ENCODE results near the gene NUDT1. TPM values are rescaled to one million over a fixed set of nuclear protein-coding genes. Genes with fewer than 3 reads are reported as not detected.
"Not testable (repeated sequence)": the region's sequence is repeated elsewhere in the genome, so short reads cannot be mapped to it uniquely, and the experiment has no call there.

The NUDT1 gene
- total RNA-seq, 1 donor from 2014 or later: 12.3 TPM

DNA sequence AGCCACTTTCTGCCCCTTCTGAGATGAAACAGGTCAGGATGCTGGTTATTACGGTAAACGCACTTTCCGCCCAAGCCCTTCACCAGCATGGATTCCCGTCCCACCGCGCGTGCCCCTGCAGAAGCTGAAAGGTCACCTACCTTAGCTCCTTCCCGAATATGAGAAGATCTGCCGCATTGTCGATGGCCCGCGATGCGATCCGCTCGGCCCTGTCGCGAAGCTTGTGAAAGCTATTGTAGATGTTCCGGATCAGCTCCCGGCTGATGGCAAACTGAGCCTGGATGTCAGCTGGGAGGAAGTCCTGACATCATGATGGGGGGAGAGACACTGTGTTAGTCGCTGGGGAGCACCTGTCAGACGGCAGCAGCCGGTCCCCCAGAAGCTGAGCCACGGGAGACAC lies 22.1 kb downstream of the NUDT1 start:
- DNase-seq (ENCODE audit: extremely low read depth, low read depth, low spot score): no peak

DNA sequence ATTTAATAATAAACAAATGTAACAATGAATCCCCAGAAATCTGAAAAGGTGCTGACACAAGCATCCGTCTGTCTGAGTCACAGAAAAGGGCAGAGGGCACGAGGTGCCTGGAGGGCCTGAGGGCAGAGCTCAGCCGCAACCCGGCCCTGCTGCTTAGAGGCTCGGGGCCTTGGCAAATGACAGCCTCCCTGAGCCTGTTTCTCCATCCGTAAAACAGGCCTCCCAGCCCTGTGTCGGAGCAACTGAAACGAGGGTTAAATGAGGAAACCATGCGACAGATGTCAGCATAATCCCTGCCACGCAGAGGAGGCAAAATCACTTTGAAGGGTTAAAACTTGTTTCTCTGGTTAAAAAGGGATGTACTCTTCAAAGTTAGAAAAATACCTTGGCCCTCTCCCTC lies 24.9 kb downstream of the NUDT1 start:
- no peak for DNase-seq (ENCODE audit: extremely low read depth, low read depth, low spot score)

DNA sequence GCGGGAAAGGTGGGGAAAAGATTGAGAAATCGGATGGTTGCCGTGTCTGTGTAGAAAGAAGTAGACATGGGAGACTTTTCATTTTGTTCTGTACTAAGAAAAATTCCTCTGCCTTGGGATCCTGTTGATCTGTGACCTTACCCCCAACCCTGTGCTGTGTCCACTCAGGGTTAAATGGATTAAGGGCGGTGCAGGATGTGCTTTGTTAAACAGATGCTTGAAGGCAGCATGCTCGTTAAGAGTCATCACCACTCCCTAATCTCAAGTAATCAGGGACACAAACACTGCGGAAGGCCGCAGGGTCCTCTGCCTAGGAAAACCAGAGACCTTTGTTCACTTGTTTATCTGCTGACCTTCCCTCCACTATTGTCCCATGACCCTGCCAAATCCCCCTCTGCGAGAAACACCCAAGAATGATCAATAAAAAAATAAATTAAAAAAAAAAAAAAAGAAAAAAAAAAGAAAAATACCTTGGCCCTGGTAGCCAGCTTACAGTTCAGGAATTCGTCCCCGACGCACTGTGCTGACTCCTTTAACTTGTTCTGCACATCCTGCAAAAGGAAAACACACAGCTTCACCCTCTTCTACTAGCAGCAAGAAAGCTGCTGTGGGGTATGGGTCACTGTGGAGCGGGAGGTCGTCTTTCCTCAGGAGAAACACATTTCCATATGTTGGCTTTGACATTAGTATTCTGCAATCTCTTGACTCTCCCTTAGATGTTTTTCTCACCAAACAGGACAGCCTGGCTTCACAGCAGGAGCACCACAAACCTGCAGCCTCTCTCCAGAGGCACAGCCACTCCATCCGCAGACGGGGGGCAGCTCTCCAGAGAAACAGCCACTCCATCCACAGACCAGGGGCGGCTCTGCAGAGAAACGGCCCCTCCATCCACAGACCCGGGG lies 27.3 kb downstream of the NUDT1 start:
- DNase-seq (ENCODE audit: extremely low read depth, low read depth, low spot score): not testable (repeated sequence)

DNA sequence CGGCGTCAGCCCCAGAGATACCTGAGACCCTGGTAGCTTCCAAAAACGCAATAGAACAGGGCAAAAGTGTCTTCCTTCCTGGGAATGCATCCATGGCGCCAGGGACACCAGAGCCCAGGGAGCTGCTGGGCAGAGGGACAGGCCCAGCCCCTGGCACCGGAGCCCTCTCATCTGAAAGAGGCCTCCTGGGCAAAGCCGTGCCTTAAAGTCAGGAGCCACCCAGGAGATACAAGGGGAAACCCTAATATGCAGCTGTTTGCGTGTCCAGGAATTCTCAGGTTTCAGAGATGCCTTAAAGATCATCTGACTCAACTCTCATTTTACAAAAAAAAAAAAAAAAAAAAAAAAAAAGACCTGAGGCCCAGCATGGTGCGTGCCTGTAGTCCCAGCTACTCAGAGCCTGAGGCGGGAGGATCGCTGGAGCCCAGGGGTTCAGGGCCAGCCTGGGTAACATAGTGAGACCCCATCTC lies 28.0 kb downstream of the NUDT1 start:
- no peak for DNase-seq (ENCODE audit: extremely low read depth, low read depth, low spot score)

DNA sequence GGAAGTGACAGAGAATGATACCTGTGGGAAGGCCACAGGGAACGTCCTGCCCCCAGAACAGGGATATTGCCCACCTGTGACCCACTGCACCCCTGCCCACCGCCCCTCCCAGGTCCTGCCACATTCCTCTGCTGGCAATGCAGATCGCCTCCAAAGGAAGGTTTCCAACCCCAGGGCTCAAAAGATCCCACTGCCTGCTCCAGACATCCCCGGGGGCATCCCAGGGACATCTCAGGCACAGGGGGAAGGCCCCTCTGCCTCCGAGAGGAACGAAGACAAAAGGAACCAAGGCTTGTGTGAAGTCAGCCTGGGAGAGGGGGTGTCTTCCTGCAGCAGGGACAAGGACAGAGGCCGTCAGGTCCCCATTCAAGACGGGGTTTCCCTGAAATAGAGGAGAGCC lies 28.5 kb downstream of the NUDT1 start:
- no peak for DNase-seq (ENCODE audit: extremely low read depth, low read depth, low spot score)

DNA sequence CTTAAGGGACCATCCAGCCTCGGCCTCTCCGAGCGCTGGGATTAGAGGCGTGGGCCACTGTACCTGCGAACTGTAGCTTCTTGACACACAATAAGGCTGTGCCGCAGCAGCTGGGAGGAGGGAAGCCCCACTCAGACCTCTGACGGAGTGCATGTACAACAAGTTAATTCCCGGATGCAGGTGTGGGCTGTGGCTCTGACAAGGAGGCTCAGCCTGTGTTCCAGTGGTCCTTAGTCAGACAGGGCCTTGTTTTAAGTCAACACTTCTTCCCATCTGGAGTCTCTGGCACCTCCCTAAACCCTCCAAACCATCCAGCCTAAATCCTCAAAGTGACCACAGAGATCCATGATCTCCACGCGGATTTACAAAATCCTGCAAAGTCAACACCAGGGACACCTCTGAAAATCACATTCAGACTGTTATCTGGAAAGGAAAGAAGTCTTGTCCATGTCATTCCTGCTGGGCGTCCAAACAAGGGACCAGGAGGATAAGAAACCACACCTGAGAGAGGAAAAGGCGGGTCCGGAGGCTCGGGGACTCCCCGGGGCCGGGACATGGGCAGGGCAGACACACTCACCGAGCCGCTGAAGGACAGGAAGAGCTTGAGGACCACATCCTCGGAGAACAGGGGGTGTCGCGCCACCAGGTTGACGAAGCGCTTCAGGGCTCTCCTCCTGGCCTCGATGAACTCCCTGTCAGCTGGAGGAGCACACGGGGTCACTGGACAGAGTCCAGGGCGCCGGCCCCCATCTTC lies 29.4 kb downstream of the NUDT1 start:
- no peak for DNase-seq (ENCODE audit: extremely low read depth, low read depth, low spot score)

DNA sequence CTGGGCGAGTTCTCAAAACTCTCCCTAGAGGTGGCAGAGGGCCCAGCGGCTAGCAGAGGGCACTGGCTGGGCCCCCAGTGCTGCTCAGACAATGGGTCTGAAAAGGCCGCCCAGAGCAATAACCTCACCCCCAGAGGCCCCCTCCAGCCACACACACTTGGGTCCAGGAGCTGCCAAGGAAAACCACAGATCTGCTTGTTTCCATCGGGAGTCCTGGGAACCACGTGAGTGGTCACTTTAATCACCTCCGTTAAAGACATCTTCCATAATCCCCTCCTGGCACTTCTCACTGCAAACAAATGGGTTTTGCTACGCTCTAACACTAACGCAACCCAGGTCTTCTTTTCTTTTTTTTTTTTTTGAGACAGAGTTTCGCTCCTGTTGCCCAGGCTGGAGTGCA lies 30.0 kb downstream of the NUDT1 start:
- DNase-seq (ENCODE audit: extremely low read depth, low read depth, low spot score): no peak

DNA sequence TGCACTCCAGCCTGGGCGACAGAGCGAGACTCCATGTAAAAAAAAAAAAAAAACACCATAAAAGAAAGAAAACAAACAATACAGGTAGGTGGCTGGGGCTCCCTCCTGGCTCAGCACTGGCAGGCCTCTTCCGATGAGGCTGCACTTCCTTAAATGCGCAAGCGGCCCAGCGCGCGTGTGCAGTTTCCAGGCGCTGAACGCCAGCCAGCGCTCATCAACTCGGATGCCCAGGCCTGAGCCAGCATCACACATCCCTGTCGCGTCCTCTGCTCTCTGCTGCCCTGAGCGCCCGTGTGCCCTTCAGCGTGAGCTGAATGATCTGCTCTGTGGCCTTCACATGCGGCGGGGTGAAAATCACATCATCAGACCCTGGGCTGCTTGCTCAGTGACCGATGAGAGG lies 31.8 kb downstream of the NUDT1 start:
- DNase-seq (ENCODE audit: extremely low read depth, low read depth, low spot score): no peak

DNA sequence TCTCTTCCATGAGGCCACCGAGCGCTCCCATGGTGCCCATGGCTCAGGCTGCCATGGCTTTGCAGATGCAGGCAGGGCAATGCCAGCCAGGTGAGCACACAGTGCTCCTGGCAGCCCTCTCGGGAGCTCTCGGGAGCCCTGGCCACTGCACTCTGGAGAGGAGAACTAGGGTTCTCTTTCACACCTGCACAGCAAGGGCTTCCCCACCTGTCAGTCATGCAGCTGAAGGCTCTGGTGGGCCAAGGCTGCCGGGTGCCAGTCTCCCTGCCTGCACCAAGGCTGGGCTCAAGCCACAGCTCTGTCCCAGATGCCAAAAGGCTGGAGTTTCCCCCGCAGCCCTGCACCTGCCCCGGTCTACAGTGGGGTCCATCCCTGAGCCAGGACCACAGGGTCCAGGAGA lies 32.6 kb downstream of the NUDT1 start:
- DNase-seq (ENCODE audit: extremely low read depth, low read depth, low spot score): no peak

DNA sequence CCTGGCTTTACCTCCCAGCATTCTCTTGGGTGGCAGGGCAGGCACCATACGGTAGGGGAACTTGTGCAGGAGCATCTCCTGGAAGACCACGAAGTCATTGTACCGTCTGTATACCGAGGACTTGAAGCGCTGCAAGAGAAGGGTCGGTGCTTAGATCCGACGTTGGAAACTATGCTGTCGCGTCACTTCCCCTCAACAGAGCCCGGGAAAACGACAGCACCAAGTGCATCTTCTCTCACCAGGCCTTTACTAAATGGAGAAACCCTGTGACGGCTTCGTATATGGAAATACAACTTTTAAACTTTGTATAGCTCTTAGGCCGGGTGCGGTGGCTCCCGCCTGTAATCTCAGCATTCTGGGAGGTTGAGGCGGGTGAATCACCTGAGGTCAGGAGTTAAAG lies 33.1 kb downstream of the NUDT1 start:
- no peak for DNase-seq (ENCODE audit: extremely low read depth, low read depth, low spot score)

DNA sequence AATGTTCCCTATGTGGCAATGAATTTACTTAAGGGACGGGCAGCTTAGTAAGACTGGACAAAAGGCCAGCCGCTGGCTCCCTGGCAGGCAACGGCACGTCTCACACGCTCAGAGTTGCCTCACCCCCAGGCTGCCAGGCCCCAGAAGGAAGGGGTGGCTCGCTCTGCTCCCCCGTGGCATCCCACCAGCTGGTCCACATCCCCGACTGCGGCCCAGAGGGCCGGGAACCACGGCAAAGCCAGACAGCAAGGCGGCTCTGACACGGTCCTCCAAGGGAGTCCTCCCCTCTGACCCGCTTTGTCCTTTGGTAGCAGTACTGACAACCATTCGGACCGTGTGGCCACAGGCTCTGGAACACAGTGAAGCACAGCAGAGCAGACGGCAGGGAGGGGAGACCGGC lies 34.1 kb downstream of the NUDT1 start:
- DNase-seq (ENCODE audit: extremely low read depth, low read depth, low spot score): no peak

DNA sequence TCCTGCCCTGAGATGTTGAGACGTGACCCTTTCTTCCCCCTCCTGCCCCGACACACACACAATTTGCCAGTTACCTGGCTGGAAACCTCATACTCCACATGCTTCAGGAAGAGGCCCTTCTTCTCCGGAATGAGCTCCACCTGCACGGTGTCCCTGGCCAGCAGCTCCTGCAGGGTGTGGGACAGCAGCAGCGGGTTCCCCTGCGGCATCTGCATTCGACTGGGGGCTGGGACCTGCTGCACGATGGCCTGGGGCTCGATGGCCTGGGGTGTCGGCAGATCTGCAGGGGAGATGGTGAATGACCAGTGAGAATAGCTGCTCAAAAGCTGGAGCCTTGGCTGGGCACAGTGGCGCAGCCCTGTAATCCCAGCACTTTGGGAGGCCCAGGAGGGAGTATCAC lies 36.0 kb downstream of the NUDT1 start:
- no peak for DNase-seq (ENCODE audit: extremely low read depth, low read depth, low spot score)

DNA sequence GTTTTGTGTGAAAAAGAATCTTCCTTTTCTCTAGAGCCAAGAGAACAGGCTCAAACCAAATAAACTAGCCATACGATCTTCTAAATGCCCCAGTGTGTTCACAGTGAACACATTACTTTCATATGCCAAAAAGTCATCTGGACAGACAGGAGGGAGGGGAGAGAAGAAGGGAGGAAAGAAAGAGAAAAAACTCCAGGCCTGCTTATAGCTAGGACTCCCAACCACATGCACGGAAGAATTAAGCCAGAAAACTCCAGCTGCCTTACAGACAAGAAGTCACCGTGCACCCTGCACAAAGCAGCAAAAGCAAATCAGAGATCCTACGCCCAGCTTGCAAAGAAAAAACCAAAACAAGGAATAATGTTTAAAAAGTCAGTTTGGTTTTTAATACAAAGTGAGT lies 37.9 kb downstream of the NUDT1 start:
- DNase-seq (ENCODE audit: extremely low read depth, low read depth, low spot score): no peak

DNA sequence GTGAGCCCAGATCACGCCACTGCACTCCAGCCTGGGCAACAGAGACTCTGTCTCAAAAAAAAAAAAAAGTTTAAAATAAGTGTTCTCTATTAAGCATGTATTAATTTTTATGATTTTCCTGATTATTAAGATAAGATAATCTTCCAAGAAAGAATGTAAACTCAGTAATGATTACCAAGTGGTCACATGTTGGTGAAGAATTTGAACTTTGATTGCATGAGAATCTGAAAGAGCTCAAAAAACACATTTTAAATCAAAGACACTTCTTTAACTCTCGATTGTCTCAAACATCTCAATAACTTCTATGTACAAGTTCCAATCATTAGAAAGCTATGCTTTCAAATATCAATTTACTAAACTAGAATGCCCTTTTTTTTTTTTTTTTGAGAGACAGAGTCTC lies 38.4 kb downstream of the NUDT1 start:
- no peak for DNase-seq (ENCODE audit: extremely low read depth, low read depth, low spot score)

DNA sequence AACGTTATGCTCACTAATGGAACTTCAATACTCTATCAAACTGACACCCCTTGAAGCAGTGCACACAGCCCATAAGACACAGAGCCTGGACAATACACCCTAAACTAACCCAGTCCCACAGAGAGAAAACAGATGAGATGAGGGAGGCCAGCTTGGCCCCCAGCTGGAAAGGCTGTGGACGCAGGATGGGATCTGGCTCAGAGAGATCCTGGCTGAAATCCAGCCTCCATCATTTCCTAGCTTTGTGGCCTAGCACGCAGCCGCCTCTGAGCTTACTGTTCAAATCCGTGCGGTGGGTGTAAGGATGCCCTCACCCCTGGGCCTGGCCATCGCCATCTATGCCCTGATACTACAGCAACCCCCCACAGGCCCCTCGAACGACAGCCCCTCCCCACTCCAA lies 39.5 kb downstream of the NUDT1 start:
- DNase-seq (ENCODE audit: extremely low read depth, low read depth, low spot score): no peak

DNA sequence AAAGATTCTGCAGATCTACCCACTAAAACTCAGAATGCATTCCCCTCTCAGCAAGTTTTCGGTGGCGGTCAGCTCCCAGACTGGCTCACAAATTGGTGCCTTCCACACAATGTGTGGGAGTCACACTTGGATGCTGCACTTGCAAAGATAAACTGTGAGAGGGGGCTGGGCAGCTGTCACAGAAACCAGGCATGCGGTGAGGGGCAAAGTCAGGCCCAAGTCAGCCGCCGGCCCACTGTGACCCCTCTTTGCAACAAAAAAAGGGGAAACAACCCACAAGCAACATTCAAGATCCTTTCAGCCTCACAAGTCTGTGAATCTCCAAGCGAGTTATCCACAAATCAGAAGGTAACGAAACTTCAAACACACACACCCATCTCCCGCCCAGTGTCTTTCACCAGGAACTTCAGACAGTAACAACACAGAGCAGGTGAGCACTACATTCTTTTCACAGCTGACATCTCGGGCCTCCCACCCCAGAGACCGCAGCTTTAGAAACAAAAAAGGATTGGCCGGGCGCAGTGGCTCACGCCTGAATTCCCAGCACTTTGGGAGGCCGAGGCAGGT lies 40.2 kb downstream of the NUDT1 start:
- no peak for DNase-seq (ENCODE audit: extremely low read depth, low read depth, low spot score)

DNA sequence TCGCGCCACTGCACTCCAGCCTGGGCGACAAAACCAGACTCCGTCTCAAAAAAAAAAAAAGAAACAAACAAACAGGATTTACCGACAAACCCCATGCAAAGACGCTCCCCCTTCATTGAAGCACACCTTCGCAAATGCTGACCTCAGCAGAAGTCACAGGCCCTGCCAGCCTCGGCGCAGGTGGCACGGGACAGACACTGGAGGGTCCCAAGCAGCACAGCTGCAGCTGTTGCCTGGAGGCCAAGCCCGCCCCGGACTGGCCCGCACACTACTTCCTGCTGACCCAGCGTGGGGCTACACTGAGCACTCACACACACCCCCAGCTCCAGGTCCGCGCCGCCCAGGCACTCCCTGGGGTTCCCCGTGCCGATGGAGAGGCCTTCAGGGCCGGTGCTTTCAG lies 41.0 kb downstream of the NUDT1 start:
- DNase-seq (ENCODE audit: extremely low read depth, low read depth, low spot score): no peak

DNA sequence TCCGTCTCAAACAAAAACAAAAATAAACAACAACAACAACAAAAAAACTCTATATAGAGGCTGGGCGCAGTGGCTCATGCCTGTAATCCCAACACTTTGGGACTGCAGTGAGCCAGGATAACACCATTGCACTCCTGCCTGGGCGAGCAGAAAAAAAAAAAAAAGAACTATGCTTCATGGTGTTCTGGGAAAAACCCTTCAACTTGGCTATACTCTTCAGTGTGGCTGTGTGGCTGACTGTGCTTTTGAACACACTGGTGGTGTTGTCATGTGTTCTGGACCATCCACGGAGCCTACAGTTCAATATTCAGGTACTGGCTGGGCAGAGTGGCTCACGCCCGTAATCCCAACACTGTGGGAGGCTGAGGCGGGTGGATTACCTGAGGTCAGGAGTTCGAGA lies 45.7 kb downstream of the NUDT1 start:
- no peak for DNase-seq (ENCODE audit: extremely low read depth, low read depth, low spot score)

DNA sequence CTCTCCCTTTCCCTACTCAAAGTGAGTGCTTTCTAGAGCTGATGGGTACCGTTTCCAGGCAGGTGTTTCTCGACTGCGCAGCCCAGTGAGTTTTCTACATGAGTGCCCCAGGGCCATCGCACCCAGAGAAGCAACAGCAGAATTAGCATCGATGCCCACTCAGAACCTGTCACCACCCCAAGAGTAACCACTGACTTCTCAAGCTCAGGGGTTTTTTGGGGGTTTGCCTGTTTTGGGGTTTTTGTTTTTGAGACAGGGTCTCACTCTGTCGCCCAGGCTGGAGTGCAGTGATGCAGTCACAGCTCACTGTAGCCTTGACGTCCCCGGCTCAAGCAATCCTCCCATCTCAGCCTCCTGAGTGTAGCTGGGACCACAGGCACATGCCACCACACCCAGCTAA lies 46.5 kb downstream of the NUDT1 start:
- no peak for DNase-seq (ENCODE audit: extremely low read depth, low read depth, low spot score)

DNA sequence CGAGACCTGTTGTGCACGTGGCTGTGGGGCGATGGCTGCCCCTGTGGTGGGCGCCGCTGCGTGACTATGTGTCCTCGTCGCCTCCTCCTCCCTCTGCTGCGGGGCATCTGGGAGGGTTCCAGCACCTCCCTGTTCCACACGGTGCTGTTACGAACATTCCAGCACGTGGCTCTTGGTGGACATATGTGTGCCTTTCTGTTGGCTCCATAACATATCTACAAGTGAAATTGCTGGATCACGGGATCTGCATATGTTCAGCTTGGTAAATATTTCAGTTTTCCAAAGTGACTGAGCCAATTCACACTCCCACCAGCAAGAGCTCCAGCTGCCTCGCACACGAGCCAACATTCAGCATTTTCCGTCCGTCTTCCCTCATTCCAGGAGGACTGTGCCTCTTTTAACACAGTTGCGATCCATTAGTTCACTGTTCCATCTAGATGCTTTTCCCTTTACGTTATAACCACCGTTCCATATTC lies 47.1 kb downstream of the NUDT1 start:
- DNase-seq (ENCODE audit: extremely low read depth, low read depth, low spot score): no peak

DNA sequence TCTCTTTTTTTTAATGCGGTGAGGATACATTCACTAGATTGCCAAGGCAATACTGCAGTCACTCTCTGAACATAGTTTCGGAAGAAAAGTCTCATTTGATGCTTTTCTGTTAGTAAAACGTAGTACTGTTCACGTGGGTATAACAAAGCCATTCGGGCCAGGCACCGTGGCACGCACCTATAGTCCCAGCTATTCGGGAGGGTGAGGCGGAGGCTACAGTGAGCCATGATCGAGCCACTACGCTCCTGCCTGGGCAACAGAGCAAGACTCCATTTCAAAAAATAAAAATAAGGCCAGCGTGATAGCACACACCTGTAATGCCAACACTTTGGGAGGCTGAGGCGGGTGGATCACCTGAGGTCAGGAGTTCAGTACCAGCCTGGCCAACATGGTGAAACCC lies 47.6 kb downstream of the NUDT1 start:
- no peak for DNase-seq (ENCODE audit: extremely low read depth, low read depth, low spot score)

DNA sequence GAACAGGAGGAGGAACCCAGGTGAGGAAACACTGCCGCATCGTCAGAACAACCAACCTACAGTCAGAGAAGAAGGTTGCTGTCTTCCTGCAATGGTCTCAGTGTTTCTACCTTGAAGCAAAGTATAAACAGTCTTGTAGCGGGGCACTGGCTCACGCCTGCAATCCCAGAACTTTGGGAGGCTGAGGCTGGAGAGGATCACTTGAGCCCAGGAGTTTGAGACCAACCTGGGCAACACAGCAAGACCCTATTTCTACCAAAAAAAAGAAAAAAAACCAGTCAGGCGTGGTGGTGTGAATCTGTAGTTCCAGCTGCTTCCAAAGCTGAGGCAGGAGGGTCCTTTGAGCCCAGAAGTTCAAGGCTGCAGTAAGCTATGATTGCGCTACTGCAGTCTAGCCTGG lies 48.9 kb downstream of the NUDT1 start:
- no peak for DNase-seq (ENCODE audit: extremely low read depth, low read depth, low spot score)

All from glomerular endothelial cell (primary cell).